Heart right ventricle (tissue), 16 donors: ENCODE measurements around the gene TP53RK. TPM values are rescaled to one million over a fixed set of nuclear protein-coding genes. Genes with fewer than 3 reads are reported as not detected.
A peak's percentile ranks its signal among the peaks of the same experiment; 100 is the strongest.

ENCODE experiments used
- ATAC-seq, 8 donors: fragments of 200-7000 bp; cut with Tn5 transposase; one replicate each; pipeline ENCODE4 v1.9.1; 2020; ENCODE audit warnings: mild to moderate bottlenecking in 8 of 8, moderate library complexity in 8 of 8, moderate number of reproducible peaks in 1 of 8
- DNase-seq, 2 donors: peaks; one replicate each; pipeline ENCODE4 v3.0.0-alpha.2; 2020
- H3K27ac ChIP-seq, 10 donors: fragments of 200-600 bp; sonication (generic) in 2 of 10; one replicate each; pipeline versions ENCODE4 v1.5.0 to v1.8.0; 2020 to 2022; ENCODE audit warnings: mild to moderate bottlenecking in 3 of 10
- H3K27me3 ChIP-seq, 7 donors: fragments of 200-600 bp; one replicate each; pipeline ENCODE4 v1.8.0; 2021 to 2022; ENCODE audit warnings: mild to moderate bottlenecking in 2 of 7
- H3K36me3 ChIP-seq, 9 donors: fragments of 200-600 bp; sonication (generic) in 1 of 9; one replicate each; pipeline versions ENCODE4 v1.5.0 to v1.8.0; 2020 to 2022; ENCODE audit warnings: mild to moderate bottlenecking in 2 of 9
- H3K4me1 ChIP-seq, 9 donors: fragments of 200-600 bp; sonication (generic) in 1 of 9; one replicate each; pipeline versions ENCODE4 v1.5.0 to v1.8.0; 2020 to 2022; ENCODE audit warnings: mild to moderate bottlenecking in 4 of 9
- H3K4me3 ChIP-seq, 10 donors: fragments of 200-600 bp; sonication (generic) in 2 of 10; one replicate each; pipeline versions ENCODE4 v1.5.0 to v1.8.0; 2020 to 2022; ENCODE audit warnings: mild to moderate bottlenecking in 7 of 10, moderate library complexity in 2 of 10
- H3K9me3 ChIP-seq, 11 donors: fragments of 200-600 bp in 10 of 11; sonication (generic) in 2 of 11; one replicate each; pipeline versions ENCODE4 v1.5.0 to v1.8.0; 2013 to 2022; ENCODE audit warnings: mild to moderate bottlenecking in 2 of 11, control low read depth in 1 of 11, moderate library complexity in 1 of 11
- CTCF ChIP-seq, 9 donors: fragments of 200-600 bp; sonication (generic) in 2 of 9; IDR thresholded peaks; one replicate each; pipeline versions ENCODE4 v1.5.0 to v1.8.0; 2021 to 2022; ENCODE audit warnings: antibody characterized with exemption in 9 of 9, mild to moderate bottlenecking in 5 of 9, moderate library complexity in 1 of 9
- WGBS, 2 donors: extraction: QIAGEN DNeasy Blood & Tissue Kit; methylation state at CpG; one replicate each; pipeline ENCODE4 v1.1.7; 2013; ENCODE audit warnings: inconsistent platforms in 1 of 2; 5-methylcytosine and 5-hydroxymethylcytosine counted together
- intact Hi-C, 10 donors: fragments of 100-400 bp; cut with DNase I; formaldehyde crosslinking; loops; one replicate each; pipeline versions ENCODE4 v1.11.1 to v1.14.2; 2022
- polyA plus RNA-seq, 2 donors: library from polyadenylated mRNA; stranded (reverse); fragments of 200-250 nt; gene quantifications; one replicate each; pipeline ENCODE4 v1.2.3, GENCODE V29; 2013
- total RNA-seq, 10 donors: library from RNA; stranded (reverse); fragmentation: NEBNext Ultra II Directional in 3 of 10; extraction: Animal tissue kit (Norgen Biotek cat#: 25700) in 3 of 10; gene quantifications; one replicate each; pipeline versions ENCODE4 v1.2.1 to v1.2.4, GENCODE V29; 2021 to 2023
- donor health status: Arrhythmogenic right ventricular cardiomyopathy.
- donor health status: ischemic (EF 13 %, LVEDD 7.1; RV severe dilation, severe dysfunction).
- donor health status: healthy with polysubstance abuse.
- donor health status: DM: no; HTN: yes; CAD: no.
- donor health status: DM: no; HTN: no; CAD: no.
- donor health status: ischemic (EF 25% LVEDD 6.9; RV normal size, moderate dysfunction).
- donor health status: ischemic (EF 25% LVEDD 5.7; RV mildly dilated, moderate dysfunction).
- donor health status: healthy.
- donor health status: DM: yes; HTN: yes; CAD: no.
- donor health status: Ischemic cardiomyopathy.
- donor health status: ischemic (EF 35%, LVEDD 5.7; RV mildly dilated, moderate dysfunction).
- donor health status: nonischemic (EF 11% LVEDD 7.7; RV severe dilation, severe dysfunction).
- donor health status: DM: yes; HTN: yes; CAD: no.
- donor health status: PGD.
- donor health status: ischemic (EF 29% LVEDD 5.4; RV normal size, mild dysfunction).
- donor health status: nonischemic (EF 23%, LVEDD 6.1; RV moderate dilation, normal function).

Gene TP53RK
- total and polyA plus RNA-seq, 12 donors = 3.5 to 7.8 (median 6.4) TPM

GRCh38 chr20:46699651-46700359, 10.6 kb upstream of the TP53RK start:
- H3K27me3 ChIP-seq = peaks cover 0 to 27% (median 13%) of the 10 kb centered on the region in 7 donors
- no peak overlapping the region for H3K27ac ChIP-seq
- H3K36me3 ChIP-seq = no peaks in the 10 kb centered on the region
- TF ChIP-seq CTCF (IDR thresholded peaks at IDR 0.05) = peak in 7 of 9 donors; percentile 14 to 59 (median 36)
- H3K9me3 ChIP-seq = peaks cover 0 to 4% (median 0%) of the 10 kb centered on the region in 11 donors
- no peaks in the 10 kb centered on the region for H3K4me1 ChIP-seq
- WGBS, 2 donors = 48 to 50% methylated on average over 12 of the region's 12 CpGs
- no peak for DNase-seq
- no peak overlapping the region for H3K4me3 ChIP-seq
- intact Hi-C loops = no loop called here
- no peak for ATAC-seq

GRCh38 chr20:46698788-46699187, 9.5 kb upstream of the TP53RK start:
- DNase-seq = no peak
- intact Hi-C loops = no loop called here
- Histone ChIP-seq H3K27me3 (peaks cover 0 to 27% (median 7%) of the 10 kb centered on the region in 7 donors), H3K9me3 (peaks cover 0 to 4% (median 0%) of the 10 kb centered on the region in 11 donors), H3K27ac (no peak overlapping the region), H3K4me3 (no peak overlapping the region), H3K36me3 (no peaks in the 10 kb centered on the region), H3K4me1 (peaks cover 0 to 9% (median 0%) of the 10 kb centered on the region in 9 donors)
- ATAC-seq = no peak
- TF ChIP-seq CTCF (IDR thresholded peaks at IDR 0.05) = no peak
- 85 to 93% methylated on average over 2 of the region's 2 CpGs for WGBS, 2 donors

GRCh38 chr20:46696791-46697279, 7.6 kb upstream of the TP53RK start:
- H3K36me3 ChIP-seq = no peaks in the 10 kb centered on the region
- peaks cover 0 to 6% (median 0%) of the 10 kb centered on the region in 11 donors for H3K9me3 ChIP-seq
- 82% methylated on average over 3 of the region's 3 CpGs for WGBS, 2 donors
- no peak for TF ChIP-seq CTCF (IDR thresholded peaks at IDR 0.05)
- intact Hi-C loops = no loop called here
- H3K4me1 ChIP-seq = peaks cover 0 to 9% (median 0%) of the 10 kb centered on the region in 9 donors
- H3K4me3 ChIP-seq = no peak overlapping the region
- H3K27ac ChIP-seq = no peak overlapping the region
- ATAC-seq = no peak
- H3K27me3 ChIP-seq = peaks cover 0 to 18% (median 7%) of the 10 kb centered on the region in 7 donors
- DNase-seq = no peak

- ATAC-seq = no peak
- Histone ChIP-seq H3K4me3 (no peak overlapping the region), H3K27ac (no peak overlapping the region), H3K4me1 (peaks cover 0 to 9% (median 0%) of the 10 kb centered on the region in 9 donors), H3K27me3 (peaks cover 0 to 13% (median 6%) of the 10 kb centered on the region in 7 donors), H3K9me3 (peaks cover 0 to 7% (median 0%) of the 10 kb centered on the region in 11 donors), H3K36me3 (no peaks in the 10 kb centered on the region)
- no peak for DNase-seq
- intact Hi-C loops = no loop called here
- no peak for TF ChIP-seq CTCF (IDR thresholded peaks at IDR 0.05)
- 27 to 39% methylated on average over 3 of the region's 3 CpGs for WGBS, 2 donors
Observed at GRCh38 chr20:46695892-46696291, 6.6 kb upstream of the TP53RK start.
